Activated CD8-positive, alpha-beta memory T cell treated with anti-CD3 and anti-CD28 coated beads, Interleukin-2, amount 50 U/mL, for 1 hour (primary cell): ENCODE results near the gene JAZF1.

Experiments used
- DNase-seq: peaks from one replicate; pipeline ENCODE4 v3.0.0-alpha.2; 2020; ENCODE audit errors: extremely low read depth

Gene JAZF1

DNA sequence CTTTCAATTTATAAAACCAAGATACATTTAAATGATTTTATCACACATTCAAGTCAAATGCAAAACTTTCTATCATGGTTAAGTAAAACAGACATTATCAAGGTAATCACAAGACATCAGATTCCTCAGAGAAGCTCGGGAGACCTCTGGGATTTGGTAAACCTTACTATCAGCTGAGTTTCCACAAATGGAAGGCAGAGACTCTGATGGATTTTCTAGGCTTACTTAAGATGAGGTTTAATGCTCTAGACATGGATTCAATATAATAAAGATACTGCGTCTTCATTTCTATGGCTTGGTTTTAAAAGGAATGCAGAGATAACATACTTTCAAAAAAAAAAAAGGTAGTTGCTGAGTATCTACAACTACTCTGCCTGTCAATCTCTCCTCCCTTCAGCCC is 171.7 kb downstream of the JAZF1 start:
- DNase-seq, result no peak

DNA sequence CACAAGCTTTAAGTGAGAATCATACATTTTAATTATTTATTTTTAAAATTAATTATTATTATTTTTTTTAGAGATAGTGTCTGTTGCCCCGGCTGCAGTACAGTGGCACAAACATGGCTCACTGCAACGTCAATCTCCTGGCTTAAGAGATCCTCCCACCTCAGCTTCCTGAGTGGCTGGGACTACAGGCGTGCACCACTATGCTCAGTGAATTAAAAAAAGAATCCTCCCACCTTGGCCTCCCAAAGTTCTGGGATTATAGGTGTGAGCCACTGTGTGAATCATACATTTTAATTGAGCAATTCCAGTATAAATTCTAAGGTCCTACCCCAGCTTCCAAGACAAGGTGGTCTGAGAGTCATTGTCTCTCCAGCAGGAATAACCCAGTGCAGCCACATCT is 172.4 kb downstream of the JAZF1 start:
- no peak for DNase-seq

DNA sequence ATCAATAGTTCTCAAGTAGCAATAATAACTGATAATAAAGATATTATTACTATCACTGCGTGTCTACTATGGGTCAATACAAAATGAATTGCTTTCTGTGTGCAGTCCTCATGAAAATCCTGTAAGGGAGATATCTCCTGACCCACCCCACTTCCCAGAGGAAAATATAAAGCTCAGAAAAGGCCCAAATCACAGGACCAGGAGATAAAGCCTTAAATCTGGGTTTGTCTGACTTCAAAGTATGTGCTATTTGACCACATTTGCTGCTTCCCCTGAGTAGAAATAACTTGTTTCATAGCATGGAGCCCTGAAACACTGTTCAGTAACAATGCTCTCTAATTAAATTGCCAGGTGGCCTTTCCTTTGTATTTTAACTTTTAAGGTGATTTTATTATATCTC is 174.1 kb downstream of the JAZF1 start:
- no peak for DNase-seq

DNA sequence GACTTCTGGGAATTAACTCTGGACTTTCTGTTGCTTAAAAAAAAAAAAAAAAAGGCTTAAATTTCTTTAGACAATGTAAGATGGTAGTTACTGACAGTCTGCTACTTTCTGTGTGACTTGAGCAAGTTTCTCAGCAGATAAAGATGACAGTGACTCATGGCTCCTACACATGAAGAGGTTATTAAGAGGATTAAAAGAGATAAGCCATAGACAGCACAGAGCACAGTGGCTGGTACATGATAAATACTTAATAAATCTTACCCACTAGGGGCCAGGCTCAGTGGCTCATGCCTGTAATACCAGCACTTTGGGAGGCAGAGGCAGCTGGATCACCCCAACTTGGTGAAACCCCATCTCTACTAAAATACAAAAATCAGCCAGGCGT is 174.8 kb downstream of the JAZF1 start:
- DNase-seq, result no peak

DNA sequence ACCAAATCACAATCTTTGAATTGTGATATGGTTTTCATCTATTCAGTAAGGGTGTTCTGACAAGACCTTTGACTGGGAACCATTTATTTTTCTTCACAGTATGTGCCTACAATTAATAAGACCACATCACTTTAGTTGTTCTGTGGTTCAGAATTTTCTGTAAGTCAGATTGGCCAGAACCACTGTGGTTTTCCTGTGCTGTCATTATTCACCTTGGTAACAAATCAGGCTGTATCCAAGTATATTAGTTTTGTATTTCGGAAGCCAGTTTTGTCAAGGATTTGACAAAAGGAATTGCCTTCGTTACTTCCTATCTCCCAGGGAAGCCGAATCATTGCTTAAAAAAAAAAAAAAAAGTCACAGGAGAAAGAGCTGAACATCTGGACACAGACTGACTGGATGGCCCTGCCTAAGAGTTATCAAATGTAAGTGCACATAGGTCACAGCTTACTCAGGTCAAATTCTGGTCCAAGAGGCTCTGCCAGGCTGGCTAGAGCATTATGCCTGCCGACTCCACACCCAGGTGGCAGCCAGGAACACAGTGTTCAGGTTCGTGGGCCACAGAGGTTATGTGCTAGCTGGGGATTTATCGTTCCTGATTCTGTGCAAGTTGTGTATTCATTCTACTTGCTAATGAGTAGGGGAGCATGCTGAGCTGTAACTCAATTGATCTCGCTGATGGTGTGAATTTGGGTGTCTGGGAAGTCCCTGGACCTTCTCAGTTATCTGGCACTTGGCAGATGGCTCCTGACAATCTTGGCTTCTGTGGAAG is 175.3 kb downstream of the JAZF1 start:
- no peak for DNase-seq

DNA sequence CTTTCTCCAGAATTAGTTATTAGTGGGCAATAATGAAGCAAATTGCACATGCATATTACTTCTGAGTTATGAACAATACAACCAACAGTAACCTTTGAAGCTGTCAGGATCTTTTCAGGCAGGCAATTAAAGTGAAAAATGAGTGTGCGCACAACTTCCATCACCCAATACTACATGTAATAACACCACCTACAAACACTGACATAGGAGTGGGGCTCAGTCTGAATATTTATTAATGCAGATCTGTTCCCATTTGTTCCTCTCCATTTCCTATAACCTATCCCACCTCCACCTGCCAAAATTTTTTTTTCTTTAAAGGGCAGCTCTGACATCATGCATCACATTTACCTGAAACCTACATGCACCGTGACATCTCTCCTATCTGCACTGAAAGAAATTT is 177.2 kb downstream of the JAZF1 start:
- DNase-seq, result no peak

DNA sequence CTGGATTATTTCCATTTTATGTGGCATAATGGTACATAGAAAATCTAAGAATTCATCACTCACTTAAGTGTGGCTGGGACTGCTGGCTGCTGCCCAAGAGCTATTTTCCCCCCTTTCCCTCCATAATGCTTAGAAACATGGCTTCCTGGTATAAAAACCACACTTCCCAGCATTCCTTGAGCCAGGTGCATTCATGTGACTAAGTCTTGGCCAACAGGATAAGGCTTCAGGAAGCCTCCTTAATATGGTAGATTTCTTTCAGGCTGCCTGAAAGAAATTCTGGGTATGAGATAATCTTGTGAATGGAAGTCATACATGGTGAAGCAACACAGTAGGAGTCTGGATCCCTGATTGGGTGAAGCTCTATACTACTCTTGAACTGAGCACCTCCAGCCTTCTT is 178.0 kb downstream of the JAZF1 start:
- DNase-seq, result no peak

DNA sequence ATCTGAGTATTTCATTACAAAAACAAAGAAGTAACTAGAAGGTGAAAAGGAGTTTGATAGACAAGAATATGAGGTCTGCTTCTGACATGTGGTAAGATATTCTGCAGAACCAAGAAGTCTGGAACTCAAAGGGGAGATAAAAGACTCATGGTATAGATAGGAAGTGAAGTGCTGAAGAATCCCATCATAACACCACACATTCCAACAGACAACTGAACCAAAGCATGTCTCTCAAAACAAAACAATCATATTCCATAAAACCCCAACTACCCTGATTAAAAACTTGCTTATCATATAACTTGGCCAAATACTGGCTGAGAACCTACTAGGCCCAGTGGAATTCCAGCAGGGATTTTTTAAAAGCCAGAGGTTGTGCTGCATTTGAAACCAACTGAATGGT is 178.7 kb downstream of the JAZF1 start:
- no peak for DNase-seq

DNA sequence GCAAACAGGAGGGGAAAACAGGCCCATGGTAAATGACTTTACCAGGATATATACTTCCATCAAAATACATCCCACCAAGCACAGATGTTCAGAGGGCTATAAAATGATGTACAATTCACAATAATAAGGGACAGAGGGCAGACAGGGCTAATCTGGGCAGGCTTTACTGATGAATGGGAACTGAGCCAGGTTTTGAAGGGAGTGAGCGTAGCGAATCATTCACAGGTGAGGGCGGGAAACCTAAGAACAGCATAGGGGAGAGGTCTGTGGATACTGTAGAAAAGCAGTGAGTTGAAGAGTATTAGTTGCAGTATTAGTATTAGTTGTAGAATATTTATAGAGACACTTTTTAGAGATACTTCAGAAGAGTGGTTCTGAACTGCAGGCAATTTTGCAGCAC is 180.8 kb downstream of the JAZF1 start:
- DNase-seq, result no peak

DNA sequence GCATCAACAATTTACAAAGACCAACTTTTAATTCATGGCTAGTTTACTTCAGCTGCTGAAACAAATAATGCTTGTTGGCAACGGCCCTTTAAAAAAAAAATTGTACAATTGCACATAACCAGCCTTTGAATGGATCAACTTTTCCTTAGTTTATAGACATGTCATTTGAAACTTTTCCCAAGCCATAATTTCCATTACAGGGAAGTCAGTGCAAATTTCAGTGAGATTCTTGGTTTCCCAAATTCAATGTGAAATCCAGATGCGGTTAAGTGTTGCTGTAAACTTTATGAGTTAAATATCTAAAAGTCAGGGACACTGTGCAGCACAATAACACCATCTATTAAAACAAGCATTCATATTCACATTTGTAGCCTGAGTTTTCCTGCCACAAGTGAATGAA is 182.2 kb downstream of the JAZF1 start:
- DNase-seq, result no peak

DNA sequence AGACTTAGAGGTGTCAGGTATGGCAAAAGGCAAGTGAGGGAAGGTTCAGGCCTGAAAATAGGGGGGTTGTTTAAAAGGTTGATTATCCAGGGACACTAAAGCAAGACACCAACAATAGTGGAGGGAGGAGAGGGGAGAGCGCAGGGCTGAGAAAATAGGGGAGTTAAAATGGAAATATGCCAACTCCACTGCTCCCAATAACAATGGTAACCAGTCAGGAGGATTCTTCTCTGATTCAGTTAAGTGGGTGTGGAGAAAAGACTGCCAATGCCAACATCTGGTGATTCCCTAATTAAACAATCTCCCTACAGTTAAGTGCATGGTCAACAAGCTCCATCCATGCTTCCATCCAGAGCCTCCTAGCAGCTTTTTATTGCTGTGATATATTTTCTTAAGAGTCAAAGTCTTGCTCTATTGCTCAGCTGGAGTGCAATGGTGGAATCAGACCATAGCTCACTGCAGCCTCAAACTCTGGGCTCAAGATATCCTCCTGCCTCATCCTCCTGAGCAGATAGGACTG is 183.3 kb downstream of the JAZF1 start:
- DNase-seq, result no peak

DNA sequence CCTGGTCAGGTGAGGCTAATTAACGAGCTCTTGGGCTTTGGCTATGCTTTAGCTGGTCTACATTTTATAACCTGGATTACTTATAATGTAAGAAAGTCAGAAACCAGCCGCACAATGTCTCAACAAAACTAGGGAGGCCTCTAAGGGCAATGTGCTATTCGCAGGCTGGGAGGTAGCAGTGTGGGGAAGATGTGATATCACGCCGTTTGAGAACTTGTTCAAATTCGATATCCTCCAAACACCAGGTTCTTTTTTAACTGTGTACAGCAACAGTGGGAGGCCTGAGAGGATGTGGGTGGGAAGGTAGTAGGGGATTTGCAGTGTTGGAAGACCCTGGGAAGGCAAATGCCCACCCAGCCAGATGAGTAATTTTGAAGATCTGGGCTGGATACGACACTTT is 184.5 kb downstream of the JAZF1 start:
- DNase-seq, result no peak

DNA sequence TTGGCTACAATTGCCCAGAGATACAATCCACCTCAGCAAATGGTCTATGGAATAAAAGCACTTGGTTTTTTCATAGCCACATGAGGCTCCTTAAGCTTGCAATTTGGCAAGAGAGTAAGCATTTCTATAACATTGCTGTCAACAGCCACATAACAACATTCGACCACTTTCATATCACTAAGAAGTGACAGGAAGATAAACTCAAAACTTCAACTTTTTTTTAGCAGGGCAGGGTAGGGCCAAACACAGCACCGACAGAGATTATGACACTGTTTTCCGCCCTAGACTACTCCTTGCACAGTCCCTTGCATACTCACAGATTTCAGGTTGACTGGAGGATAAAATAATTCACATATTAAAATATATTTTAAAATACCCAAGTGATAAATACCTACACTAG is 185.4 kb downstream of the JAZF1 start:
- no peak for DNase-seq

DNA sequence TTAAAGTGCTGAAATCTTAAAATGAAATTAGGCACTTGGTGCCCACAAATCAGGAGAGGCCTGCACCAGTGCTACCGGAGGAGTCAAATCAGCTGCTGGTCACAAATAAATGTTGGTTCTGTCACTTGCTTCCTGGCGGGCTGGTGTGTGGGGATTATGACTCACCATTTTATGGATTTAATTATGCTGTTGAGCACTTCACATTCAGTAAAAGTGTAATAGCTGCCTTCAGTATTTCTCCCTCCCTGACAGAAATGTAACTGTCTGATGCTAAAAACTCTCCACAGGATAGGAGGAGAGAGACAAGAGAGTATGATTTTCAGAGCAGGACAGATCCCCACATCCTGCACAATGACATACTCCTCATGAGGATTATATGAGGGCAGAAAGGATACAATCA is 186.0 kb downstream of the JAZF1 start:
- no peak for DNase-seq

DNA sequence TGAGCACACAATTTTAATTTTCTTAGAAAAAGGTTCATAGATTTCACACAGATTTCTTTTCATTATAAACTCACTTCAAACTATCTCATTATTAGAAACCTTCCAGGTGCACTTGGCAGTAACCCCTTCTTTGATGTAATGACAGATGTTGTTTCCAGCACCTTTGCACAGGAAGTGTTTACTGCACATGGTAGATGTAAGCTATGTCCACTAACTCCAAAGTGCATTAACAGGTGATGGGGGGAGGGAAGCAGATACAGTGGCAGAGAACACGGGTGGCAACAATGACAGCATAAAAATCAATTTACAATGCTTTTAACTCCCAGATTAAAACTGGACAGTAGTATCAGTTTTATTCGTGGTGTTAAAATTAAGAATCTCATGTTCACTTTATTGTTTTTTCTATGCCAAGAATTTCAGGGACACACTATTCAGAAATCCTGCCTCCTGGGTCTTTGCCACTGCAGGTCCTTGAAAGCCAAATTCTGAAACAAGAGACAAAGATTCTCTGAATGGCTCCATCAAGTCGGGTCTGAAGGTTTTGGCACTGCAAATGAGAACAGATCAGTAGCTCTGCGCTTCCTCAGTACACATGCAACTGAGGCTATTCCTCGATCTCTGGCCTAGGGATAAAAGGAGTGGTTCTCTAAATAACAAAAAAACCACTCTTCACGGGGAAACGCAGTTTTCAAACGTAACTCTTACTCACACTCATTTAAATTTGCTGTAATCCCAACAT is 187.7 kb downstream of the JAZF1 start:
- DNase-seq, result no peak

DNA sequence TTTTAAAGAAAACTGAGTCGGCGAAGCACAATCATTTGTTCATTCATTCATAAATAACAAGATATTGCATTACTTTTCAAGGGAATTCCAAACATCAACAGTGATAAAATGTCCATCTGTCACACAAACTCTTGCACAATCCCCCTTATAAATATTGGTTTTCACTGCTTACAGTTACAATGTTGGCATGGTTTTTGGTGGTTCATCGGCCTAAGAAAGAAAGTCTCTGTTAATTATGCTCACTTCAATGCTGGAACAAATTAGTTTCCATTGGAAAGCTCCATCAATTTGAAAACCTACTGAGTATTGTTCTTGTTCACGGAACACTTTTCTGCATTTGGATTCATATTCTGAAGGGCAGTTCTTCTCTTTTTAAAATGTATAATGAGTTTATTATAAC is 188.5 kb downstream of the JAZF1 start:
- DNase-seq, result no peak

DNA sequence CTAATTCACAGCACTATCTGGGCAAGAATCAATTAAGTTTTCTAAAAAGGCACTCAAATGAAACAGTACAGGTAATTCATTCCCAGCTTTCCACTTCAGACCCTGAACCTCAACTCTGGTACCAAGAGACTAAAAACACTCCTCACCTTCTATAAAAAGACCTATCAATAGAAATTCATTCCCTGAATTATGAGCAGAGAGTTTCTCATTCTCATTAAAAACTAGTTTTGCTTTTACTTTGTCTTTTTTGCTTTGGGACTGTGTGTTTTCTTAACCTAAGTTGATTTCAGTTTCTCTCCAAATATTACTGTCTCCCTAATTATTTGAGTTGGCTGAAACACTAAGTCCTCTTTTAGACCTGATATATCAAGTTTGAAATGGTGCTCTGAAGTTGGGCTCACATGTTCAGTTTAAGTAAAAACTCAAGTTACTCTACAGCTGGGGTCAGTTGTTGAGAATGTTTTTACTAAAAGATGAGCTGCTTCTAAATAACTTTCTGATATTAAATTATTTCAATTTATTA is 189.5 kb downstream of the JAZF1 start:
- no peak for DNase-seq

DNA sequence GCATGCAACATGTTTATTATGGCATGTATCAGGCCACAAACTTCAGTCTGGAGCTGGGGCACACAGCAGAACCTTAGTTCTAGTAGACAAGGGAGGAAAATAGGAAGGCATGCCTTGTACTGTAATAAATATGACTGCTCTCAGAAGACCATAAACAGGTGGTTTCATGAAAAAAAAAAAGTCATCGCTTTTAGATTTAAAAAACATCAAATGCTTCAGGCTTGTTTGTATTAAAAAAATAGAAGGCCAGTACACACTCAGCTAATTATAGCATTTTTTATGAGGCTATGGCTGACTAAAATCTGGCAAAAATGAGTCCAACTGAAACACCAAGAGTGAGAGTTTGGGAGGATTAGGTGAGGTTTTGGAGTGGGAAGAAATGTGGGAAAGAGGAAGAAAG is 204.1 kb downstream of the JAZF1 start:
- DNase-seq, result no peak

DNA sequence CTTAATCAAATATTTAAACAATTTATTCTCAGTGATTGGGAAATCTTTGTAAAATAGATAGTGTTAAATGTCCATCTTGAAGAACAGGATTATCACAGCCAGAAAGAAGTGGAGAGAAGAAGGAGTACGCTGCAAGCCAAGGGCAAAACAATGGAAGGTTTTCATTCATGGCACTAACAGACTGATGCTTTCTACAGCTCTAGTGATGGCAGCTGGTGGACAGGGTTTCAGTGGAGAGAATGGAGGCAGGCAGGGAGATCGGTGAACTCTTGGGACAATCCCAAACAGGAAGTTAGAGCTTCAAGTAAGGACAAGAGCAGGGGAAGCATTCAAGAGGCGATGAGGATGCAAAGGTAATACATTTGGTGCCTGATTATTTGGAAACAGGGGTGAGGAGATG is 207.0 kb downstream of the JAZF1 start:
- no peak for DNase-seq

DNA sequence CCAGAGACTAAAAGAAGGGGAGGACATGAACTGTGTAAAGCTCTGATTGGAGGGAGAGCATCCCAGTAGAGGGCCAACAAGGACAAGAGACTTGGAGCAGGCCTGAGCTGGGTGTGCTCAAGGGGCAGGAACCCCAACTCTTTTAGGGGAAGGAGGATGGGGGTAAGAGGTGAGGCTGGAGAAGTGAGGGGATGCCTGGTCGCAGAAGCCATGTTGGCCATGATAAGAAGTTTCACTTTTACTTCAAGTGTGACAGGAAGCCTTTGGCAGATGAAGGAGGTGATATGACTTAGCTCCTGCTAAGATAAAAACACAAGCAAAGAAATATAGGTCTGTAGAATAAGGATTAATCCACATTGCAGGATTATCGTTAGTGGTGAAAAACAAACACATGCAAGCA is 208.3 kb downstream of the JAZF1 start:
- no peak for DNase-seq

DNA sequence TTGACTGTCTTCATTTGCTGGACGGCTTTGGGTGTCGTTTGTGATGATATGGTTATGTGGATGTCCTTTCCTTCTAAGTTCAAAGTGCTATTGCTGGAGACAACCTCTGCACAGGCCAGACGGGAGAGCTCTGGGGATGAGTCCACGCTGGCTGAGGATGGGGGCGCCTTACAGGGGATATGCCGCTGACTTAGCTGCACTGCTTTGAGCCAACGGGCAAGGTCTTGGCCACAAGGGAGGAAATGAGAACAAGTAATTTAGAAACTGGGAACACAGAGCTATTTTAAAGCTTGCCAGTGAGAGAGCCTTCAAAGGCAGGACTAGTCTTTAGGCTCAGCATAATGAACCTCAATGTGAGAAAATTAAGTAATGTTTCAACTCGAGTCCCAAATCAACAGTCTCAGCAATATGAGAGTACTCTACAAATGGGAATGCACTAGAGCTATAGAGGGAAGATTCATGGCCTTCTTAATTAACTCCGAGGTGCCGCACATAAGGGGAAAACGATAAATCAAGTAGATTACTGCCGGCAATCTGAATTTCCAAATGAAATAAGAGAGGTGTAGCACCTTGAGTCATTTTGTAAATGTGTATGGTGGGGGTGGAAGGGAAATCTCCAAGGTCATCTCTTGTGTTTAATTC is 209.3 kb downstream of the JAZF1 start:
- DNase-seq, result no peak

DNA sequence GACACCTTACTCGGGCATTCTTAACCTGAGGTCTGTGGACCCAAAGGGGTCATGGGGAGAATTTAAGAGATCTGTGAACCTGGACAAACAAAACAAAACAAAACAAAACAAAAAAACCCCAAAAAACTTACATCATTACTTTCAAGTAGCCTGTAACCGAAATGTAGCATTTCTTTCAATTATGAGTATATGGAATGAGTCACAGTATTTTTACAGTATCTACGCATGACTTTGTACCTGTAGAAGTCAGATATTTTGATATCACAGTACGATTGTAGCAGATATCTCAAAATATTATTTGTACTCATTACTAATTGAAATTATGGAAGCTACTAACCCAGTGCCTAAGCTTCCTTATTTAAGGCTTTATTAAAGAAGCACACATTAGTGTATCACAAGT is 210.2 kb downstream of the JAZF1 start:
- DNase-seq, result no peak

DNA sequence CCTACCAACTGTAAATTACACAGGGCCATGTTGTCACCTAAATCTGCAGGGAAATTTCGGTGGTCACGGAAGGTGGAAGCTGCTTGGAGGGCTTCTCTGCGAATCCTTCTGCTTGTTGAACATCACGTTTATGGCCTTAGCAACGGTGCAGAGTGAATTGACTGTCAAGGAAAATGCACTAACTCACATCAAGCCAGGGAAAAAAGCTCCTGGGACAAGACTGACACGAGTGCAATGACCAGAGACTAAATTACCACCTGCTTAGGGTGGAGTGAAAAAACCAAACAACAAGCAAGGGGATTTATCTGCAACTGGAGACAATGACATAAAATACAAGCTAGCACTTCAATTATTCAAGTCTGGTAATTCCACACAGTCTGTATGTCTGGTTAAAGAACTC is 211.2 kb downstream of the JAZF1 start:
- DNase-seq, result no peak
